H1 (cell line): ENCODE measurements around the gene FOXL2NB. TPM values are rescaled to one million over a fixed set of nuclear protein-coding genes. Genes with fewer than 3 reads are reported as not detected.

Source experiments
- BACH1 ChIP-seq: IDR thresholded peaks from 2 replicates; pipeline ENCODE4 v1.6.1; 2012; ENCODE audit warnings: low read length, improper control_type of control experiment
- BRCA1 ChIP-seq: IDR thresholded peaks from 2 replicates; pipeline ENCODE4 v1.6.1; 2012; ENCODE audit warnings: low read depth, low read length, improper control_type of control experiment
- CHD2 ChIP-seq: IDR thresholded peaks from 2 replicates; pipeline ENCODE4 v1.6.1; 2012; ENCODE audit warnings: low read length, improper control_type of control experiment
- CREB1 ChIP-seq: IDR thresholded peaks from 2 replicates; pipeline ENCODE4 v1.6.1; 2012; ENCODE audit warnings: inconsistent platforms
- KDM1A ChIP-seq: fragments of 200-600, 300-600 bp; sonication (generic); IDR thresholded peaks from 2 replicates; pipeline ENCODE4 v1.7.1; 2016; ENCODE audit warnings: mild to moderate bottlenecking, low read length, borderline replicate concordance
- POLR2A ChIP-seq, 2 experiments: IDR thresholded peaks; 1 replicate in 1 of 2; 2 replicates in 1 of 2; pipeline ENCODE4 v1.6.1; 2011; ENCODE audit warnings: low read depth in 2 of 2, low read length in 2 of 2, mild to moderate bottlenecking in 2 of 2; ENCODE audit errors: control extremely low read depth in 1 of 2
- RAD21 ChIP-seq, 2 experiments: IDR thresholded peaks in 1 of 2; conservative IDR thresholded peaks in 1 of 2; 2 replicates each; pipeline ENCODE4 v1.6.1; 2011; ENCODE audit warnings: low read depth in 2 of 2, low read length in 2 of 2, improper control_type of control experiment in 1 of 2, inconsistent platforms in 1 of 2, mild to moderate bottlenecking in 1 of 2, moderate library complexity in 1 of 2
- RNF2 ChIP-seq: fragments of 200-900, 300-1000 bp; sonication (generic); IDR thresholded peaks from 2 replicates; pipeline ENCODE4 v1.7.1; 2016; ENCODE audit warnings: borderline replicate concordance, low read depth, mild to moderate bottlenecking, antibody characterized with exemption, low read length; ENCODE audit not compliant: poor library complexity, severe bottlenecking; ENCODE audit errors: missing control alignments
- TBP ChIP-seq: IDR thresholded peaks from 2 replicates; pipeline ENCODE4 v1.6.1; 2011; ENCODE audit warnings: low read depth, low read length, improper control_type of control experiment
- polyA plus RNA-seq, 7 experiments: library from polyadenylated mRNA; depleted of rRNA in 3 of 7; stranded (reverse) in 5 of 7; unstranded in 2 of 7; fragments of >200 nt in 5 of 7; fragments of 200-250 nt in 2 of 7; gene quantifications; 1 replicate in 5 of 7; 2 replicates in 1 of 7; 4 replicates in 1 of 7; pipeline versions ENCODE4 v1.2.1 to v1.2.3, GENCODE V29; 2011 to 2013; ENCODE audit warnings: missing spikeins in 2 of 7, mixed read lengths in 2 of 7
- total RNA-seq: library from RNA; stranded (reverse); fragmentation: NEBNext Ultra II Directional; extraction: Animal tissue kit (Norgen Biotek cat#: 25700); gene quantifications from 2 replicates; pipeline ENCODE4 v1.2.1, GENCODE V29; 2021
- TF ChIP-seq, protein P1 (sequence below): fragments of 300-600 bp; sonication (generic); IDR thresholded peaks from 2 replicates; pipeline ENCODE4 v1.7.1; 2012; ENCODE audit warnings: low read length, moderate library complexity, mild to moderate bottlenecking, inconsistent platforms; ENCODE audit not compliant: insufficient replicate concordance
- TF ChIP-seq, protein P2 (sequence below): IDR thresholded peaks from 2 replicates; pipeline ENCODE4 v1.6.1; 2012; ENCODE audit warnings: inconsistent platforms

The FOXL2NB gene
- total and polyA plus RNA-seq, 2 of the 8 experiments (the other 6 are each of a cell fraction or from before 2014, with no cell fraction given), result 5.4 to 7.3 TPM

DNA sequence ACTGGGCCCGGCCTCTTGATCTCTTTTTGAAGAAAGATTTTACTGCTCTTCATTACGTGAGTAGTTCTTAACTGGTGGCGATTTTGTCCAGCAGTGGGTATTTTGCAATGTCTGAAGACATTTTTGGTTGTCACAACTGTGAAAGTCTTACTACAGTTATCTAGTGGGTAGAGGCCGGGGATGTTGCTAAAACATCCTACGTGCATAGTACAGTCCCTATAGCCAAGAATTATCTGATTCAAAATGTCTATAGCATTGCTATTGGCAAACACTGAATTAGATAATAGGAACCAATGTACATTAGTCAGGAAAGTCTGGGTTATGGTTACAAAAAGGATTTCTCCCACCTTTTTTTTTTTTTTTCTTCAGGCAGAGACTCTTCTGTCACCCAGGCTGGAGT is 38.2 kb upstream of the FOXL2NB start (continued):
- TF ChIP-seq, protein P1, sequence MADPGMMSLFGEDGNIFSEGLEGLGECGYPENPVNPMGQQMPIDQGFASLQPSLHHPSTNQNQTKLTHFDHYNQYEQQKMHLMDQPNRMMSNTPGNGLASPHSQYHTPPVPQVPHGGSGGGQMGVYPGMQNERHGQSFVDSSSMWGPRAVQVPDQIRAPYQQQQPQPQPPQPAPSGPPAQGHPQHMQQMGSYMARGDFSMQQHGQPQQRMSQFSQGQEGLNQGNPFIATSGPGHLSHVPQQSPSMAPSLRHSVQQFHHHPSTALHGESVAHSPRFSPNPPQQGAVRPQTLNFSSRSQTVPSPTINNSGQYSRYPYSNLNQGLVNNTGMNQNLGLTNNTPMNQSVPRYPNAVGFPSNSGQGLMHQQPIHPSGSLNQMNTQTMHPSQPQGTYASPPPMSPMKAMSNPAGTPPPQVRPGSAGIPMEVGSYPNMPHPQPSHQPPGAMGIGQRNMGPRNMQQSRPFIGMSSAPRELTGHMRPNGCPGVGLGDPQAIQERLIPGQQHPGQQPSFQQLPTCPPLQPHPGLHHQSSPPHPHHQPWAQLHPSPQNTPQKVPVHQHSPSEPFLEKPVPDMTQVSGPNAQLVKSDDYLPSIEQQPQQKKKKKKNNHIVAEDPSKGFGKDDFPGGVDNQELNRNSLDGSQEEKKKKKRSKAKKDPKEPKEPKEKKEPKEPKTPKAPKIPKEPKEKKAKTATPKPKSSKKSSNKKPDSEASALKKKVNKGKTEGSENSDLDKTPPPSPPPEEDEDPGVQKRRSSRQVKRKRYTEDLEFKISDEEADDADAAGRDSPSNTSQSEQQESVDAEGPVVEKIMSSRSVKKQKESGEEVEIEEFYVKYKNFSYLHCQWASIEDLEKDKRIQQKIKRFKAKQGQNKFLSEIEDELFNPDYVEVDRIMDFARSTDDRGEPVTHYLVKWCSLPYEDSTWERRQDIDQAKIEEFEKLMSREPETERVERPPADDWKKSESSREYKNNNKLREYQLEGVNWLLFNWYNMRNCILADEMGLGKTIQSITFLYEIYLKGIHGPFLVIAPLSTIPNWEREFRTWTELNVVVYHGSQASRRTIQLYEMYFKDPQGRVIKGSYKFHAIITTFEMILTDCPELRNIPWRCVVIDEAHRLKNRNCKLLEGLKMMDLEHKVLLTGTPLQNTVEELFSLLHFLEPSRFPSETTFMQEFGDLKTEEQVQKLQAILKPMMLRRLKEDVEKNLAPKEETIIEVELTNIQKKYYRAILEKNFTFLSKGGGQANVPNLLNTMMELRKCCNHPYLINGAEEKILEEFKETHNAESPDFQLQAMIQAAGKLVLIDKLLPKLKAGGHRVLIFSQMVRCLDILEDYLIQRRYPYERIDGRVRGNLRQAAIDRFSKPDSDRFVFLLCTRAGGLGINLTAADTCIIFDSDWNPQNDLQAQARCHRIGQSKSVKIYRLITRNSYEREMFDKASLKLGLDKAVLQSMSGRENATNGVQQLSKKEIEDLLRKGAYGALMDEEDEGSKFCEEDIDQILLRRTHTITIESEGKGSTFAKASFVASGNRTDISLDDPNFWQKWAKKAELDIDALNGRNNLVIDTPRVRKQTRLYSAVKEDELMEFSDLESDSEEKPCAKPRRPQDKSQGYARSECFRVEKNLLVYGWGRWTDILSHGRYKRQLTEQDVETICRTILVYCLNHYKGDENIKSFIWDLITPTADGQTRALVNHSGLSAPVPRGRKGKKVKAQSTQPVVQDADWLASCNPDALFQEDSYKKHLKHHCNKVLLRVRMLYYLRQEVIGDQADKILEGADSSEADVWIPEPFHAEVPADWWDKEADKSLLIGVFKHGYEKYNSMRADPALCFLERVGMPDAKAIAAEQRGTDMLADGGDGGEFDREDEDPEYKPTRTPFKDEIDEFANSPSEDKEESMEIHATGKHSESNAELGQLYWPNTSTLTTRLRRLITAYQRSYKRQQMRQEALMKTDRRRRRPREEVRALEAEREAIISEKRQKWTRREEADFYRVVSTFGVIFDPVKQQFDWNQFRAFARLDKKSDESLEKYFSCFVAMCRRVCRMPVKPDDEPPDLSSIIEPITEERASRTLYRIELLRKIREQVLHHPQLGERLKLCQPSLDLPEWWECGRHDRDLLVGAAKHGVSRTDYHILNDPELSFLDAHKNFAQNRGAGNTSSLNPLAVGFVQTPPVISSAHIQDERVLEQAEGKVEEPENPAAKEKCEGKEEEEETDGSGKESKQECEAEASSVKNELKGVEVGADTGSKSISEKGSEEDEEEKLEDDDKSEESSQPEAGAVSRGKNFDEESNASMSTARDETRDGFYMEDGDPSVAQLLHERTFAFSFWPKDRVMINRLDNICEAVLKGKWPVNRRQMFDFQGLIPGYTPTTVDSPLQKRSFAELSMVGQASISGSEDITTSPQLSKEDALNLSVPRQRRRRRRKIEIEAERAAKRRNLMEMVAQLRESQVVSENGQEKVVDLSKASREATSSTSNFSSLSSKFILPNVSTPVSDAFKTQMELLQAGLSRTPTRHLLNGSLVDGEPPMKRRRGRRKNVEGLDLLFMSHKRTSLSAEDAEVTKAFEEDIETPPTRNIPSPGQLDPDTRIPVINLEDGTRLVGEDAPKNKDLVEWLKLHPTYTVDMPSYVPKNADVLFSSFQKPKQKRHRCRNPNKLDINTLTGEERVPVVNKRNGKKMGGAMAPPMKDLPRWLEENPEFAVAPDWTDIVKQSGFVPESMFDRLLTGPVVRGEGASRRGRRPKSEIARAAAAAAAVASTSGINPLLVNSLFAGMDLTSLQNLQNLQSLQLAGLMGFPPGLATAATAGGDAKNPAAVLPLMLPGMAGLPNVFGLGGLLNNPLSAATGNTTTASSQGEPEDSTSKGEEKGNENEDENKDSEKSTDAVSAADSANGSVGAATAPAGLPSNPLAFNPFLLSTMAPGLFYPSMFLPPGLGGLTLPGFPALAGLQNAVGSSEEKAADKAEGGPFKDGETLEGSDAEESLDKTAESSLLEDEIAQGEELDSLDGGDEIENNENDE, result no peak
- TF ChIP-seq, protein P2, sequence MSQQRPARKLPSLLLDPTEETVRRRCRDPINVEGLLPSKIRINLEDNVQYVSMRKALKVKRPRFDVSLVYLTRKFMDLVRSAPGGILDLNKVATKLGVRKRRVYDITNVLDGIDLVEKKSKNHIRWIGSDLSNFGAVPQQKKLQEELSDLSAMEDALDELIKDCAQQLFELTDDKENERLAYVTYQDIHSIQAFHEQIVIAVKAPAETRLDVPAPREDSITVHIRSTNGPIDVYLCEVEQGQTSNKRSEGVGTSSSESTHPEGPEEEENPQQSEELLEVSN, result no peak
- no peak for TF ChIP-seq CHD2
- no peak for TF ChIP-seq TBP
- no peak for TF ChIP-seq RNF2
- no peak for TF ChIP-seq BACH1
- TF ChIP-seq POLR2A (IDR thresholded peaks at IDR 0.05; ENCODE audit: control extremely low read depth in 1 of 2, low read depth in 2 of 2, low read length in 2 of 2), result no peak
- TF ChIP-seq RAD21 (IDR thresholded peaks at IDR 0.05 in 1 of 2, conservative IDR thresholded peaks at IDR 0.05 in 1 of 2; ENCODE audit: low read depth in 2 of 2, low read length in 2 of 2), result no peak
- TF ChIP-seq KDM1A, result no peak
- no peak for TF ChIP-seq BRCA1
- TF ChIP-seq CREB1, result no peak
